ENCODE results near the gene BDNF.

The BDNF gene

GRCh38 chr11:27611947-27612455 lies 88.3 kb downstream of the BDNF start:
- Mint-ChIP-seq H3K27ac (no peak overlapping the region), H3K4me3 (no peak overlapping the region), H3K4me1 (no peaks in the 10 kb centered on the region), H3K36me3 (no peaks in the 10 kb centered on the region), H3K9me3 (no peaks in the 10 kb centered on the region)
- ATAC-seq (no peak), DNase-seq (ENCODE audit: low spot score in 2 of 2) (no peak)

GRCh38 chr11:27611390-27611789 lies 88.9 kb downstream of the BDNF start:
- H3K36me3 Mint-ChIP-seq = no peaks in the 10 kb centered on the region
- no peaks in the 10 kb centered on the region for H3K4me1 Mint-ChIP-seq
- no peak overlapping the region for H3K4me3 Mint-ChIP-seq
- ATAC-seq (no peak), DNase-seq (ENCODE audit: low spot score in 2 of 2) (no peak)
- no peak overlapping the region for H3K27ac Mint-ChIP-seq
- no peaks in the 10 kb centered on the region for H3K9me3 Mint-ChIP-seq

- ATAC-seq = no peak
- Mint-ChIP-seq H3K27ac (no peak overlapping the region), H3K36me3 (no peaks in the 10 kb centered on the region), H3K4me3 (no peak overlapping the region), H3K9me3 (no peaks in the 10 kb centered on the region), H3K4me1 (no peaks in the 10 kb centered on the region)
- no peak for DNase-seq (ENCODE audit: low spot score in 2 of 2)
Observed at GRCh38 chr11:27610946-27611345, 89.3 kb downstream of the BDNF start.

GRCh38 chr11:27610280-27610679 lies 90.0 kb downstream of the BDNF start:
- H3K9me3 Mint-ChIP-seq = no peaks in the 10 kb centered on the region
- DNase-seq (ENCODE audit: low spot score in 2 of 2) = no peak
- no peak overlapping the region for H3K4me3 Mint-ChIP-seq
- H3K36me3 Mint-ChIP-seq = no peaks in the 10 kb centered on the region
- no peak overlapping the region for H3K27ac Mint-ChIP-seq
- no peak for ATAC-seq
- no peaks in the 10 kb centered on the region for H3K4me1 Mint-ChIP-seq

- Mint-ChIP-seq H3K4me1 (no peaks in the 10 kb centered on the region), H3K9me3 (no peaks in the 10 kb centered on the region), H3K36me3 (no peaks in the 10 kb centered on the region), H3K4me3 (no peak overlapping the region), H3K27ac (no peak overlapping the region)
- ATAC-seq = no peak
- DNase-seq (ENCODE audit: low spot score in 2 of 2) = no peak
Observed at GRCh38 chr11:27608951-27609350, 91.3 kb downstream of the BDNF start.

GRCh38 chr11:27605422-27605821 lies 94.8 kb downstream of the BDNF start:
- no peak for ATAC-seq
- Mint-ChIP-seq H3K9me3 (no peaks in the 10 kb centered on the region), H3K4me3 (no peak overlapping the region), H3K27ac (no peak overlapping the region), H3K36me3 (no peaks in the 10 kb centered on the region), H3K4me1 (no peaks in the 10 kb centered on the region)
- no peak for DNase-seq (ENCODE audit: low spot score in 2 of 2)

All from stimulated activated effector memory CD8-positive, alpha-beta T cell treated with anti-CD3 and anti-CD28 coated beads, Interleukin-12 subunit alpha, Interleukin-12 subunit beta, amount 100 ng/mL, for 72 hours (primary cell).